A172 (cell line): ENCODE data around the gene KMT2A. TPM values are rescaled to one million over a fixed set of nuclear protein-coding genes. Genes with fewer than 3 reads are reported as not detected.

ENCODE experiments used
- DNase-seq: peaks from one replicate; pipeline ENCODE4 v3.0.0-alpha.2; 2015; ENCODE audit warnings: low spot score
- total RNA-seq: library from RNA; depleted of rRNA; stranded (reverse); fragments of >200 nt; shearing (Covaris generic); gene quantifications from 2 replicates; pipeline ENCODE4 v1.2.3, GENCODE V29; 2014

KMT2A gene
- total RNA-seq, 1 experiment from 2014 or later = 19.1 TPM

GRCh38 chr11:118484405-118484804 lies 48.1 kb downstream of the KMT2A start:
- DNase-seq = no peak

DNA sequence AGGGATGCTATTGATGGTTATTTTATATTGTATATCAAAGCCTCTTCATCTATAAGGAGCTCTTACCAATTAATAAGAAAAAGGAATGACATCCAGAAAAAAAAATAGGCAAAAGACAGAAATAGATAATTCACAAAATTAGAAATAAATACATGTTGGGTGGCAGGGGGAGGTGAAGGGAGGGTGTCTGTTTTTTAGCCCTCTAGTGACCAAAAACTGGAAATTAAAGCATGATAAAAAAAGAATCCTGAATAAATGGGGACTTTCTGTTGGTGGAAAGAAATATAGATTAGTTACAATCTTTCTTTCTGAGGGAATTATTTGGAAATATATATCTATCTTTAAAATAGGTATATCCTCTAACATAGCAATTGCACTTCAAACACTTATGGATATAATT lies 49.0 kb downstream of the KMT2A start:
- DNase-seq = no peak

DNA sequence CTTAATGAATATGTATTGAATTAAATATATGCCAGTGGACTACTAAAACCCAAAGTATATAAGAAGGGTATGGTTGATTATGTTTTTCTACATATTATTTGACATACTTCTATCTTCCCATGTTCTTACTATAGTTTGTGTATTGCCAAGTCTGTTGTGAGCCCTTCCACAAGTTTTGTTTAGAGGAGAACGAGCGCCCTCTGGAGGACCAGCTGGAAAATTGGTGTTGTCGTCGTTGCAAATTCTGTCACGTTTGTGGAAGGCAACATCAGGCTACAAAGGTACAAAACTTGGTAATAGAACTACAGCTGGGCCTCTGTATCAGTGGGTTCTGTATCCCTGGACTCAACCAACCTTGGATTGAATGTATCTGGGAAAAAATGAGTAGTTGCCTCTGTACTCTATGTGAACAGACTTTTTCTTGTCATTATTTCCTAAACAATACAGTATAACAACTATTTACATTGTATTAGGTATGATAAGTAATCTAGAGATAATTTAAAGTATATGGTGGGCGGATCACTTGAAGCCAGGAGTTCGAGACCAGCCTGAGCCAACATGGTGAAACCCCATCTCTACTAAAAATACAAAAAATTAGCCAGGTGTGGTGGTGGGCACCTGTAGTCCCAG lies 52.3 kb downstream of the KMT2A start:
- DNase-seq = peak; percentile 50

DNA sequence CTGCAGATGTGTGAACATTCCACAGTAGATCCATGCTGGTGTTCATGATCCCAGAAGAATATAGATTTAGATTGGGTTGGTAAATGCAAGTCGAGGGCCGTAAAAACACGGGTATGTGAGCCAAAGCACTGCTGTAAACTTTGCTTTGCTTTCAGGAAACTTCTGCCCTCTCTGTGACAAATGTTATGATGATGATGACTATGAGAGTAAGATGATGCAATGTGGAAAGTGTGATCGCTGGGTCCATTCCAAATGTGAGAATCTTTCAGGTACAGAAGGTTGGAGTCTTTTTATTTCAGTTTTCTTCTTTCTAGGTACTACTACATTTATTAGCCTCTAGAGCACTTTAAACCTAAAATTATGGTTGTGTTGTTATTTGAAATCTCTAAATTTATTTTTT lies 54.7 kb downstream of the KMT2A start:
- no peak for DNase-seq

- peak; percentile 79 for DNase-seq
Observed at GRCh38 chr11:118497831-118498230, 61.5 kb downstream of the KMT2A start.

- DNase-seq = no peak
Observed at GRCh38 chr11:118503216-118503615, 66.9 kb downstream of the KMT2A start.

DNA sequence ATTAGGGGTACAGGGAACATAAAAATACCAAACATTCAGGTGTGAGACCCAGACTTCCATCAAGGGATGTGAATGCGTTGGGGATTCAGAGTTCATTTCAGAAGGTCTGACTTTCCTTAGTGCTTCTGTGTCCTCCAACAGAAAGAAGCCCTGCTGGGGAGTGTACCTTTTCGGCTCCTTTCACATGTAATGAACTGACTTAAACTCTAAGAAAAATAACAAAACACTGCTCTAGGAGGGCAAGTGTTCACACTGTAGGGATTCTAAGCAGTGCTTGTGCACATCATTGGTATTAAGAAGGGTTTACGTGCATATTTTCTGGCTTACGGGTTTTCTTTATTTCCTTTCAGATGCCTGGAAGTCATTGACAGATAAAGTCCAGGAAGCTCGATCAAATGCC lies 75.3 kb downstream of the KMT2A start:
- DNase-seq = no peak

GRCh38 chr11:118514103-118514502 lies 77.8 kb downstream of the KMT2A start:
- DNase-seq = no peak

GRCh38 chr11:118519549-118519948 lies 83.3 kb downstream of the KMT2A start:
- DNase-seq = no peak

- no peak for DNase-seq
Observed at GRCh38 chr11:118521892-118522311, 85.6 kb downstream of the KMT2A start.

- DNase-seq = peak; percentile 20
Observed at GRCh38 chr11:118522571-118523072, 86.3 kb downstream of the KMT2A start.

- no peak for DNase-seq
Observed at GRCh38 chr11:118524356-118524755, 88.1 kb downstream of the KMT2A start.

DNA sequence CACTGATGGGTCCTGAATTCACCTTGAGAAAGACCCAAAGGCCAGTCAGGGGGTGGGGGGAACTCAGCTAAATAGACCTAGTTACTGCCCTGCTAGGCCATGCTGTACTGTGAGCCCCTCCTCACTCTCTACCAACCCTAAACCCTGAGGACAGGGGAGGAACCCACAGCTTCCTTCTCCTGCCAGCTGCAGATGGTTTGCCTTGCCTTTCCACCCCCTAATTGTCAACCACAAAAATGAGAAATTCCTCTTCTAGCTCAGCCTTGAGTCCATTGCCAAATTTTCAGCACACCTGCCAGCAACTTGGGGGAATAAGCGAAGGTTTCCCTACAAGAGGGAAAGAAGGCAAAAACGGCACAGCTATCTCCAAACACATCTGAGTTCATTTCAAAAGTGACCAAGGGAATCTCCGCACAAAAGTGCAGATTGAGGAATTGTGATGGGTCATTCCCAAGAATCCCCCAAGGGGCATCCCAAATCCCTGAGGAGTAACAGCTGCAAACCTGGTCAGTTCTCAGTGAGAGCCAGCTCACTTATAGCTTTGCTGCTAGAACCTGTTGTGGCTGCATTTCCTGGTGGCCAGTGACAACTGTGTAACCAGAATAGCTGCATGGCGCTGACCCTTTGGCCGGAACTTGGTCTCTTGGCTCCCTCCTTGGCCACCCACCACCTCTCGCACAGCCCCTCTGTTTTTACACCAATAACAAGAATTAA lies 88.6 kb downstream of the KMT2A start:
- no peak for DNase-seq

GRCh38 chr11:118526688-118527087 lies 90.4 kb downstream of the KMT2A start:
- DNase-seq = no peak

DNA sequence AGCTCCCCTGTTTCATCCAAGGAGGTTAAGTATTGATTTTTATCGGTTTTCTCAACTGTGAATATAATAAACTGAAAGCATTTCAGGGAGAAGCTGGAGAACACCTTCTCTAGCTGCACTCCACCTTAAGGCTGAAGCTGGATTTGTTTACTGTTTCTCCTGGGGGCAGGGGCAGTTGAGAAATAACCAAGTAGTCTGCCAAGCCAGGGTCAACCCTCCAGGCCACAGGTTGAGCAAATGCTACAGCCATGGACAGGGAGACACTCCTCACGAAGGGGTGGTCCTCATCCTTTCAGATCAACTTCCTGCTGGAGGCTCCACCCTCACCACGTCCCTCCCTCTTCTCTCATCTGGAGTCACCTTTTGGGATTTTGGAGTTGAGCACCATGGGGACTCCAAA lies 90.8 kb downstream of the KMT2A start, which contains the start of gene TTC36:
Gene TTC36, plus strand, starts transcription at position 366 of the 400 bp plus-strand sequence. Its CDS starts 21 bp downstream, at position 387.
- DNase-seq = no peak

- DNase-seq = no peak
Observed at GRCh38 chr11:118528511-118528910, 92.2 kb downstream of the KMT2A start.

GRCh38 chr11:118529584-118530175 lies 93.4 kb downstream of the KMT2A start:
- no peak for DNase-seq

- DNase-seq = no peak
Observed at GRCh38 chr11:118530180-118530682, 93.9 kb downstream of the KMT2A start.

GRCh38 chr11:118530683-118531596 lies 94.6 kb downstream of the KMT2A start, which contains the start of gene TMEM25:
Gene TMEM25, plus strand, starts transcription at chr11:118531192. Its CDS starts 610 bp downstream, at chr11:118531802.
- DNase-seq = no peak

GRCh38 chr11:118531597-118532084 lies 95.3 kb downstream of the KMT2A start:
- DNase-seq = no peak

DNA sequence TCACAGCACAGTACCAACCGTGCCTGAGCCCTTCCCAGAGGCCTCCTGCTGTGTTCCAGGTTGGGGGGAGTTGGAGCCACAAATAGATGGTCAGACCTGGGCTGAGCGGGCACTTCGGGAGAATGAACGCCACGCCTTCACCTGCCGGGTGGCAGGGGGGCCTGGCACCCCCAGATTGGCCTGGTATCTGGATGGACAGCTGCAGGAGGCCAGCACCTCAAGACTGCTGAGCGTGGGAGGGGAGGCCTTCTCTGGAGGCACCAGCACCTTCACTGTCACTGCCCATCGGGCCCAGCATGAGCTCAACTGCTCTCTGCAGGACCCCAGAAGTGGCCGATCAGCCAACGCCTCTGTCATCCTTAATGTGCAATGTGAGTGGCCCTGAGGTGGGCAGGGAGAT lies 95.8 kb downstream of the KMT2A start:
- DNase-seq = no peak
